22Rv1 (cell line): Measurements from ENCODE around the gene PPP3CB.

Source experiments
- ZFX ChIP-seq: fragments of 450-650 bp; IDR thresholded peaks from 2 replicates; pipeline ENCODE4 v1.6.1; 2017; ENCODE audit warnings: antibody characterized with exemption, borderline replicate concordance
- TF ChIP-seq, protein P1 (sequence below): fragments of 450-650 bp; IDR thresholded peaks from 2 replicates; pipeline ENCODE4 v1.5.1; 2017; ENCODE audit warnings: mild to moderate bottlenecking

DNA sequence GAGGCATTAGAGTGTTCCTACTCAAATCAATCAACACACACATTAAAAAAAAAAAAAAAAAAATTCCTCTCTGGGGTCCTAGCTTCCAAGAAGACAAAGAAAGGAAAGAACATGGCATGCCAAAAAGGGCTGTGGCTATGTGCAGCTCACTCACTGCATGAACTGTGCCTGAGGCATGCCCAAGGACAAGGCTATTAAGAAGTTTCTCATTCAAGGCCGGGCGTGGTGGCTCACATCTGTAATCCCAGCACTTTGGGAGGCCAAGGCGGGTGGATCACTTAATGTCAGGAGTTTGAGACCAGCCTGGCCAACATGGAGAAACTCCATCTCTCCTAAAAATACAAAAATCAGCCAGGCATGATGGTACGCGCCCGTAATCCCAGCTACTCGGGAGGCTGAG lies 41.9 kb upstream of the PPP3CB start:
- TF ChIP-seq, protein P1, sequence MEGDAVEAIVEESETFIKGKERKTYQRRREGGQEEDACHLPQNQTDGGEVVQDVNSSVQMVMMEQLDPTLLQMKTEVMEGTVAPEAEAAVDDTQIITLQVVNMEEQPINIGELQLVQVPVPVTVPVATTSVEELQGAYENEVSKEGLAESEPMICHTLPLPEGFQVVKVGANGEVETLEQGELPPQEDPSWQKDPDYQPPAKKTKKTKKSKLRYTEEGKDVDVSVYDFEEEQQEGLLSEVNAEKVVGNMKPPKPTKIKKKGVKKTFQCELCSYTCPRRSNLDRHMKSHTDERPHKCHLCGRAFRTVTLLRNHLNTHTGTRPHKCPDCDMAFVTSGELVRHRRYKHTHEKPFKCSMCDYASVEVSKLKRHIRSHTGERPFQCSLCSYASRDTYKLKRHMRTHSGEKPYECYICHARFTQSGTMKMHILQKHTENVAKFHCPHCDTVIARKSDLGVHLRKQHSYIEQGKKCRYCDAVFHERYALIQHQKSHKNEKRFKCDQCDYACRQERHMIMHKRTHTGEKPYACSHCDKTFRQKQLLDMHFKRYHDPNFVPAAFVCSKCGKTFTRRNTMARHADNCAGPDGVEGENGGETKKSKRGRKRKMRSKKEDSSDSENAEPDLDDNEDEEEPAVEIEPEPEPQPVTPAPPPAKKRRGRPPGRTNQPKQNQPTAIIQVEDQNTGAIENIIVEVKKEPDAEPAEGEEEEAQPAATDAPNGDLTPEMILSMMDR, result no peak
- no peak for TF ChIP-seq ZFX
